ENCODE results near the gene SIAH2. TPM values are rescaled to one million over a fixed set of nuclear protein-coding genes. Genes with fewer than 3 reads are reported as not detected.
A peak's percentile ranks its signal among the peaks of the same experiment; 100 is the strongest.

The SIAH2 gene
- total and polyA plus RNA-seq, 9 of the 15 experiments (the other 6 are each of a cell fraction or from before 2014, with no cell fraction given) = 4.8 to 39.0 (median 29.9) TPM

GRCh38 chr3:150729682-150730360 lies 33.1 kb downstream of the SIAH2 start (continued):
- TF ChIP-seq SP2 (IDR thresholded peaks at IDR 0.05; ENCODE audit: extremely low read depth, low read depth, low read length, poor library complexity, severe bottlenecking) (no peak), NCOA4 (IDR thresholded peaks at IDR 0.05; ENCODE audit: partially characterized antibody) (no peak), BMI1 (IDR thresholded peaks at IDR 0.05; ENCODE audit: low read length) (no peak), ELF1 (tag; IDR thresholded peaks at IDR 0.05) (no peak), FUS (optimal IDR thresholded peaks at IDR 0.05; ENCODE audit: low read depth, low read length) (no peak), BDP1 (IDR thresholded peaks at IDR 0.05; ENCODE audit: insufficient read depth, insufficient read length) (no peak), CBFA2T3 (IDR thresholded peaks at IDR 0.05) (peak; percentile 94), RAD21 (CRISPR knock-in tag; conservative IDR thresholded peaks at IDR 0.05 in 1 of 2, IDR thresholded peaks at IDR 0.05 in 1 of 2) (no peak), REST (IDR thresholded peaks at IDR 0.05; ENCODE audit: borderline replicate concordance) (no peak; the same call in 1 of the 2 replicates), REST (CRISPR knock-in tag; IDR thresholded peaks at IDR 0.05; ENCODE audit: low read depth) (no peak), DPF2 (IDR thresholded peaks at IDR 0.05) (peak; percentile 95), HDAC6 (IDR thresholded peaks at IDR 0.05; ENCODE audit: low read depth, low read length) (no peak), PRDM10 (IDR thresholded peaks at IDR 0.05; ENCODE audit: partially characterized antibody) (peak; percentile 97), TBL1XR1 (IDR thresholded peaks at IDR 0.05; ENCODE audit: low read length in 2 of 2) (peak in 1 of 2 experiments; percentile 76; a peak in 2 of 4 replicates), SAP30 (IDR thresholded peaks at IDR 0.05; ENCODE audit: borderline replicate concordance, insufficient read depth, low read depth, low read length, poor library complexity, severe bottlenecking) (no peak)
